ENCODE data around the gene NSD1. TPM values are rescaled to one million over a fixed set of nuclear protein-coding genes. Genes with fewer than 3 reads are reported as not detected.

Gene NSD1
- total and polyA plus RNA-seq, 3 donors from 2014 or later, result 66.0 to 86.6 (median 71.2) TPM

GRCh38 chr5:177327539-177328522 lies 194.3 kb downstream of the NSD1 start:
- Histone ChIP-seq H3K36me3 (ENCODE audit: low read depth, missing control alignments) (no peaks in the 10 kb centered on the region), H3K27ac (no peak overlapping the region), H3K4me1 (no peaks in the 10 kb centered on the region), H3K4me3 (no peak overlapping the region), H3K27me3 (no peaks in the 10 kb centered on the region), H3K9me3 (no peaks in the 10 kb centered on the region)
- 70 to 84% methylated on average over 21 to 24 of the region's 28 CpGs for WGBS, 2 donors
- intact Hi-C loops (cut with DNase I; ENCODE audit: low total_unique reads), result no loop called here
- TF ChIP-seq CTCF (IDR thresholded peaks at IDR 0.05) (no peak), POLR2A (IDR thresholded peaks at IDR 0.05) (no peak)
- no peak for DNase-seq

- Histone ChIP-seq H3K9me3 (no peaks in the 10 kb centered on the region), H3K4me3 (no peak overlapping the region), H3K36me3 (ENCODE audit: low read depth, missing control alignments) (no peaks in the 10 kb centered on the region), H3K27ac (no peak overlapping the region), H3K4me1 (no peaks in the 10 kb centered on the region), H3K27me3 (no peaks in the 10 kb centered on the region)
- no peak for DNase-seq
- no peak for TF ChIP-seq POLR2A (IDR thresholded peaks at IDR 0.05)
- no peak for TF ChIP-seq CTCF (IDR thresholded peaks at IDR 0.05)
- 87 to 92% methylated on average over 19 of the region's 19 CpGs for WGBS, 2 donors
- intact Hi-C loops (cut with DNase I; ENCODE audit: low total_unique reads), result no loop called here
Observed at GRCh38 chr5:177328545-177329231, 195.1 kb downstream of the NSD1 start.

GRCh38 chr5:177329883-177330282 lies 196.3 kb downstream of the NSD1 start:
- no peaks in the 10 kb centered on the region for H3K9me3 ChIP-seq
- no peaks in the 10 kb centered on the region for H3K27me3 ChIP-seq
- H3K27ac ChIP-seq, result no peak overlapping the region
- no peaks in the 10 kb centered on the region for H3K36me3 ChIP-seq (ENCODE audit: low read depth, missing control alignments)
- no peak for DNase-seq
- H3K4me1 ChIP-seq, result no peaks in the 10 kb centered on the region
- WGBS, 2 donors, result 91 to 96% methylated on average over 6 of the region's 6 CpGs
- no peak overlapping the region for H3K4me3 ChIP-seq
- TF ChIP-seq POLR2A (IDR thresholded peaks at IDR 0.05), result no peak
- no peak for TF ChIP-seq CTCF (IDR thresholded peaks at IDR 0.05)
- intact Hi-C loops (cut with DNase I; ENCODE audit: low total_unique reads), result no loop called here

- no peak overlapping the region for H3K27ac ChIP-seq
- H3K9me3 ChIP-seq, result no peaks in the 10 kb centered on the region
- no peaks in the 10 kb centered on the region for H3K27me3 ChIP-seq
- TF ChIP-seq POLR2A (IDR thresholded peaks at IDR 0.05) (no peak), CTCF (IDR thresholded peaks at IDR 0.05) (no peak)
- no peaks in the 10 kb centered on the region for H3K36me3 ChIP-seq (ENCODE audit: low read depth, missing control alignments)
- 84 to 90% methylated on average over 21 to 27 of the region's 27 CpGs for WGBS, 2 donors
- DNase-seq, result no peak
- intact Hi-C loops (cut with DNase I; ENCODE audit: low total_unique reads), result no loop called here
- H3K4me3 ChIP-seq, result no peak overlapping the region
- no peaks in the 10 kb centered on the region for H3K4me1 ChIP-seq
Observed at GRCh38 chr5:177330991-177331842, 197.6 kb downstream of the NSD1 start.

Data from testis (tissue), 3 donors.